Esophagus muscularis mucosa (tissue), 4 donors: ENCODE measurements around the gene OR4D1.

Experiments
- CTCF ChIP-seq, 3 experiments: fragments of 200-600 bp in 2 of 3; fragments of 450-650 bp in 1 of 3; sonication (generic) in 2 of 3; IDR thresholded peaks; one replicate each; pipeline ENCODE4 v1.5.1; 2017 to 2019; ENCODE audit warnings: antibody characterized with exemption in 3 of 3, mild to moderate bottlenecking in 2 of 3, moderate library complexity in 1 of 3
- EP300 ChIP-seq: sonication (generic); formaldehyde crosslinking; IDR thresholded peaks from one replicate; pipeline ENCODE4 v1.6.1; 2017; ENCODE audit warnings: antibody characterized with exemption
- POLR2A ChIP-seq: fragments of 450-650 bp; IDR thresholded peaks from one replicate; pipeline ENCODE4 v1.6.1; 2017; ENCODE audit warnings: antibody characterized with exemption, moderate library complexity, mild to moderate bottlenecking, low read depth
- POLR2AphosphoS5 ChIP-seq, 2 donors: sonication (generic); formaldehyde crosslinking; IDR thresholded peaks; one replicate each; pipeline ENCODE4 v1.6.1; 2017; ENCODE audit warnings: antibody characterized with exemption in 2 of 2

- TF ChIP-seq EP300 (no peak), CTCF (IDR thresholded peaks at IDR 0.05) (no peak), POLR2A (no peak), POLR2AphosphoS5 (IDR thresholded peaks at IDR 0.05) (no peak)
Observed at GRCh38 chr17:58184986-58185761, 37.0 kb downstream of the OR4D1 start.
